ELR (cell line): Measurements from ENCODE around the gene SRPK1.
"Not testable (repeated sequence)": the region's sequence is repeated elsewhere in the genome, so short reads cannot be mapped to it uniquely, and the experiment has no call there.

Experiments used
- DNase-seq: peaks from one replicate; pipeline ENCODE4 v3.0.0-alpha.2; 2015; ENCODE audit warnings: low read depth

The SRPK1 gene

DNA sequence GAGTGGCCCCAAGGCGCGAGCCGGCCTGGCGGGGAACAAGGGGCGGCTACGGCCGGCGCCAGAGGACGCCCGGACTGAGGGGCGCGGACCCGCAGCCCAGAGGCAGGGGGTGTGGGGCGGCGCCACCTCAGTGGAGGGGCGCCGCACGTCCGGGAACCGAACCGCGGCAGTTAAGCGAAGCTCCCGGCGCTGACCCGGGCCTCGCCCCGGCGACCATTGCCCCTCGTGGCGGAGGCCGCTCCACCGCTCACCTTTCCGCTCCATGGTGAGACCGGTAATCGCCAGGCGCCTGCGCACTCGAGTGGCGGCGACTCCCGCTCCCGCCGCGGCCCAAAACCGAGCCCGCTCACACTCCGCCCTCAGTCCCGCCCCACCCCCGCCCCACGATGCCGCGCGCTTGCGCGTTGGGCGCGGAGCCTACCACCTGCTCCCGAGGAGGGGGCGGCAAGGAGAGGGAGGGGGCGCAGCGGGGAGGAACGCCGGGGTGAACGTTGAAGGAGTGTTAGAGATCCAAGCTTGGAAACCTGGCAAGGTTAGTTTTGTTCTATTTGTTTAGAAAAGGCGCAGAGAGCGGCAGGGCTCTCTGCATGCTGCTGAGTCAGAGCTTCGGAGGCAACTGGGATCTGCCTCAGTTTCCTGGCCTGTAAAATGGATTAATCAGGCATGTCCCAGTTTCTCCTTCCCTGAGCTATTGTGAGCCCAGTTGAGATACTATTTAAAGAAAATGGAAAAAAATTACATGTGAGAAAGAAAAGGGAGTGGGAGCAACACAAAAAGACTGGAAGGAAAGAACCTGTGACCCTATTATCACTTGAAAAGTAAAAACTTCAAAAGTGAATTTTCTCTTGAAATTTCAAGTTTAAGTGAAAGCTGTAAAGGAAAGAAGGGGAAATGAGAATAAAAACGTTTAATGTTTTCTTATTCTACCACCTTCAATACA is at the start of gene SRPK1:
TSS of gene SRPK1 (minus strand) at position 306 of the 940 bp plus-strand sequence. CDS start at position 264, 42 bp downstream.
- peak; percentile 88 for DNase-seq

GRCh38 chr6:35970181-35970580 is 49.3 kb upstream of the SRPK1 start:
- DNase-seq = peak; percentile 76

- no peak for DNase-seq
Measured at GRCh38 chr6:35969646-35970045, 48.7 kb upstream of the SRPK1 start.

GRCh38 chr6:35968821-35969220 is 47.9 kb upstream of the SRPK1 start:
- DNase-seq = no peak

DNA sequence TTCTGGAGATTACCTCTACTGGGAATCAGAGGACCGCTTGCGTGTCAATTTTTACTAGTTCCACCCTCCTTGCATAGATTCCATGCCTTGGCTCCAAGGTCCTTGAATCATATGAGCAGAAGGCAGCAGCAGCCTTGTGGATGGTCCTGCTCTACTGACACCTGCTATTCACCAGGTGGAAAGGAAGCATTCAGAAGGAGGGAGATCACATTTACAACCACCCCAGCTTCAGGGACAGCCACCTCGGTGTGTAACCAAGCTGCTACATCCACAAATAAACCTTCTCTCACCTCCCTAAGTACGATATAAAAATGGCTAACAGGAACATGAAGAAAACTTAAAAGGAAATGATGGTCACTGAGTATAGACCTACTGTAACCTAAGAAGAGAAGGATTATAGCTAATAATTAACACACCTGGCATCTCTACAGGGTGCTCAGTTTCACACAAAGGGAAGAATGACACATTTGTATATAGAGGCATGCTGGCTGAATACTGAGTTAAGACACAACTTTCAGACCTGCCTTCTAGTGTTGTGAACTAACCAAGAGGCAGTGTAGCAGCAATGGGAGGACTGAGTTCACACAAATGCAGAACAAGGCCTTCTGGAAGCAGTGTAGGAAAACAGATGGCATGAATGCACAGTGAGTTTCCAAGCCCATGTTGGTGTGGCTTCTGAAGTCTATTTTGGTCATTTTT is 46.3 kb upstream of the SRPK1 start:
- DNase-seq = no peak

DNA sequence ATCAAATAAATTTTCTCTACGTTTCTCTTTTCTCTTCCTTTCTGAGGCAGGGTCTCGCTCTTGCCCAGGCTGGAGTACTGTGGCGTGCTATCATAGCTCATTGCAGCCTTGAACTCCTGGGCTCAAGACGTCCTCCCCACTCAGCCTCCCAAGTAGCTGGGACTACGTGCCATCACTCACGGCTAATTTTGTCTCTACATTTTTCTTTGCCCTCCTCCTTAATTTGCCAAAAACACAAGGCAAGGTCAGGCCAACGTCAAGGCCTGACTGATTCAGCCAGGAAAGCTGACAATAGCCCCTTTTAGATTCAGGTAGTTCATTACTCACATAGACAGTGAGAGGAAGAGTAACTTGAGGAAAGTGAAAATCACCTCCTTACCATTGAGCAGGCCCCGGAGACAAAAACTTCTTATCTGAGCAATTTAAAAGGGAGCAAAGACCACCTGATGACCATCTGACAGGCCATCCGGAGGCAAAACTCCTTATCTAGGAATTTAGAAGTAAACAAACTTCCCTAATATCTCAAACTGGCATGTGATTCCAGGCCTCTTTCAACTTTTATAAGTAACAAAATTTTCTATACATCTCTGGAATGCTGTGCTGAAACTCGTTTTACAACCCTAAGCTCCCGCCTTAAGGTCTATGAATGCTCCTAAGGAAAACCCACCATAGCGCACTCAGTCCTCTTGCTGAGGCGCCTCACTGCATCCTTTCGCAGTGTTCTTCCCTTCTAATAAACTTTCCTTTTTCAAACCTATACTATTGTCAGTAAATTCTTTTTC is 42.1 kb upstream of the SRPK1 start:
- no peak for DNase-seq

DNA sequence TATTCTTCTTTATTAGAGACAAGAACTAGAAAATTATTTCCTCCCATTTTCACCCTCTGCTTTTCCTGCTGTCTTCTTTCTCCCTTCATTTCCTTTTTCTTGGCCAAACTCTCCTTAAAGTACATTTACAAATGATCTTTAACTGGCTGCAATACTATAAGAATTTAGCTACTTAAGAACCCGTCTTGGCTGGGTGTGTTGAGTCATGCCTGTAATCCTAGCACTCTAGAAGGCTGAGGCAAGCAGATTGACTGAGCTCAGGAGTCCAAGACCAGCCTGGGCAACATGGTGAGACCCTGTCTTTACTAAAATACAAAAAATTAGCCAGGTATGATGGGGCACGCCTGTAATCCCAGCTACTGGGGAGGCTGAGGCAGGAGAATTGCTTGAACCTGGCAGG is 39.3 kb upstream of the SRPK1 start:
- DNase-seq = peak; percentile 27

DNA sequence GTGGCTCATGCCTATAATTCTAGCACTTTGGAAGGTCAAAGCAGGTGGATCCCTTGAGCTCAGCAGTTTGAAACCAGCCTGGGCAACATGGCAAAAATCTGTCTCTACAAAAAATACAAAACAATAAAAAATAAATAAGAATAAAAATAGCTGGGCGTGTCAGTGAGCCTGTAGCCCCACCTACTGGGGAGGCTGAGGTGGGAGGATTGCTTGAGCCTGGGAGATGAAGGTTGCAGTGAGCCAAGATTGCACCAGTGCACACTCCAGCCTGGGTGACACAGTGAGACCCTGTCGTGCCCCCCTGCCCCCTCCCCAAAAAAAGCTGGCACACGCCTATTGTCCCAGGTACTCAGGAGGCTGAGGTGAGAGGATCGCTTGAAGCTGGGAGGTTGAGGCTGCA is 35.1 kb upstream of the SRPK1 start:
- DNase-seq = peak; percentile 32

DNA sequence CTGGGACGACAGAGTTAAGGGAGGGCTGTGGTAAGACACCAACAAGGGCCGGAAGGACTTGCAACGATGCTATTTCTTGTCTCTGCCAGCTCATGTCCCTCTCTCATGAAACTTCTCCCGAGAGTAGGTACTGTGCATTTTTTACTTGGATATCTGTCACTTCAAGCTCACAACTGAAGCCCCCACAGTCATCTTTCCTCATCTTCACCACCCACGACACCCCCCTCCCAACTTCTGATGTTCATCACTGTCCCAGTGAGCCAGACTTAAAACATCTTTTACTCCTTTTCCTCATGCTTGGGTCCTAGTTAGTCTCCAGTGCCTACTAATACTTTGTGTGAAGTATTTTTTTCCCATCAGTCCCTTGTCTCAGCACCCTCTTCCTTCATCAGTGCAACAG is 34.6 kb upstream of the SRPK1 start:
- peak; percentile 12 for DNase-seq

- DNase-seq = peak; percentile 89
Measured at GRCh38 chr6:35955071-35955470, 34.2 kb upstream of the SRPK1 start.

- DNase-seq = no peak
Measured at GRCh38 chr6:35954333-35954732, 33.4 kb upstream of the SRPK1 start.

DNA sequence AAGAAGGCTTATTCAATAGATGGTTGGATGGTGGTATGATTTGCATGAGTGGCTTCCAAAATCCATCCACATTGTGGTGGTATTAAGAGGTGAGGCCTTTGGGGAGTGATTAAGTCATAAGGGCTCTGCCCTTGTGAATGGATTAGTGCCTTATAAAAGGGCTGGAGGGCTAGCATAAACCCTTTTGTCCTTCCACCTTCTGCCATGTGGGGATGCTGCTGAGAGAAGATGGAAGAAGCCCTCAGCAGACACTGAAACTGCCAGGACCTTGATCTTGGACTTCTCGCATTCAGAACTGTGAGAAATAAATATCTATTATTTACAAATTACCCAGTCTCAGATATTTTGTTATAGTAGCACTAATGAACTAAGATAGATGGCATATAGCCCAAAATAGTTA is 27.8 kb upstream of the SRPK1 start:
- peak; percentile 53 for DNase-seq

GRCh38 chr6:35945650-35946025 is 24.7 kb upstream of the SRPK1 start:
- peak; percentile 54 for DNase-seq

GRCh38 chr6:35943390-35943789 is 22.5 kb upstream of the SRPK1 start:
- DNase-seq = no peak

- no peak for DNase-seq
Measured at GRCh38 chr6:35942355-35942754, 21.5 kb upstream of the SRPK1 start.

GRCh38 chr6:35941170-35941569 is 20.3 kb upstream of the SRPK1 start:
- DNase-seq = not testable (repeated sequence)

GRCh38 chr6:35940014-35940413 is 19.1 kb upstream of the SRPK1 start:
- not testable (repeated sequence) for DNase-seq

DNA sequence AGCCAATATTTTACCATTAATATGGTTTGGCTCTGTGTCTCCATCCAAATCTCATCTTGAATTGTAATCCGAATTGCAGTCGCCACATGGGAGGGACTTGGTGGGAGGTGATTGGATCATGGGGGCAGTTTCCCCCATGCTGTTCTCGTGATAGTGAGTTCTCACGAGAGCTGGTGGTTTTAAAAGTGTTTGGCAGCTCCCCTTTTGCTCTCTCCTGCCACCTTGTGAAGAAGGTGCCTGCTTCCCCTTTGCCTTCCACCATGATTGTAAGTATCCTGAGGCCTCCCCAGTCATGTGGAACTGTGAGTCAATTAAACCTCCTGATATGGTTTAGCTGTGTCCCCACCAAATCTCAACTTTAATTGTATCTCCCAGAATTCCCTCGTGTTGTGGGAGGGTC is 18.4 kb upstream of the SRPK1 start:
- DNase-seq = not testable (repeated sequence)

DNA sequence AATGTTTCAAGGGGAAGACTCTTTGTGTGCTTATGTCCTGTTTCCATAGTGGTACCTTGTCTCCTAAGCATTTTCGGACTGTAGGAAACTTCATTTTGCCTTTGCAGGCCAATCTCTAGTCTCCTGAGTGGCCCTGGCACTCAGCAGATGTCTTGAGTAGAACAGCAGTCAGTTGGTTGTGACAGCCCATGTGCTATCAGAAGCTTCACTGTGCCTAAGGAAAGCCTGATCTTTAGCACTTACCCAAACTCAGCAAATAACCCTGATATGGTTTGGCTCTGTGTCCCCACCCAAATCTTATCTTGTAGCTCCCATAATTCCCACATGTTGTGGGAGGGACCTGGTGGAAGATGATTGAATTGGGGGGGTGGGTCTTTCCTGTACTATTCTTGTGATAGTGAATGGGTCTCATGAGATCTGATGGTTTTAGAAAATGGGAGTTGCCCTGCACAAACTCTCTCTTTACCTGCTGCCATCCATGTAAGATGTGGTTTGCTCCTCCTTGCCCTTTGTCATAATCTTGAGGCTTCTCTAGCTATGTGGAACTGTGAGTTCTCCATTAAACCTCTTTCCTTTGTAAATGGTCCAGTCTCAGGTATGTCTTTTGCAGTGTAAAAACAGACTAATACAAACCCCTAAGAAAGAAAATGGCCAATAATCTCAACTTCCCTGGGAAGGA is 15.9 kb upstream of the SRPK1 start:
- no peak for DNase-seq

DNA sequence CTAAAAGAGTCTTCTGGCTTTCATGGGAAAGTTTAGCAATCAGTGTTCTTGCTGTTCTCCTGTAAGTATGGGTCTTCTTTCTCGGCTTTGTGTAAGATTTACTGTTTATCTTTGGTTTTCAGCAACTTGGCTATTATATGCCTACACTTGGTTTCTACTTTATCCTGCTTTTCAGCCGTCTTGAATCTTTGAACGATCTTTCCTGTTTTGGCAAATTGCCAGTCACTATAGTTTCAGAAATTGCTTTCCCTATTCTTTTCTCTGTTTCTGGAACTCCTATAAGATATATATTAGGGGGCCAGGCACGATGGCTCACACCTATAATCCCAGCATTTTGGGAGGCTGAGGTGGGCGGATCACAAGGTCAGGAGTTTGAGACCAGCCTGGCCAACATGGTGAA is 14.6 kb upstream of the SRPK1 start:
- no peak for DNase-seq

- DNase-seq = no peak
Measured at GRCh38 chr6:35933844-35934243, 12.9 kb upstream of the SRPK1 start.

- not testable (repeated sequence) for DNase-seq
Measured at GRCh38 chr6:35931873-35932272, 11.0 kb upstream of the SRPK1 start.
